Measurements from ENCODE around the gene ADCK2.
"Not testable (repeated sequence)": the region's sequence is repeated elsewhere in the genome, so short reads cannot be mapped to it uniquely, and the experiment has no call there.

The ADCK2 gene

GRCh38 chr7:140640727-140641523 lies 31.8 kb upstream of the ADCK2 start, which contains the start of gene DENND2A:
Gene DENND2A (minus strand): TSS chr7:140640813. CDS start chr7:140602397, 38,416 bp downstream.
- TF ChIP-seq CTCF (IDR thresholded peaks at IDR 0.05; ENCODE audit: control insufficient read depth, extremely low read depth, insufficient read depth), result no peak
- H3K4me3 ChIP-seq (ENCODE audit: low read depth, low read length), result peak within 1 kb of the TSS; percentile 35
- DNase-seq (ENCODE audit: low read depth), result no peak

DNA sequence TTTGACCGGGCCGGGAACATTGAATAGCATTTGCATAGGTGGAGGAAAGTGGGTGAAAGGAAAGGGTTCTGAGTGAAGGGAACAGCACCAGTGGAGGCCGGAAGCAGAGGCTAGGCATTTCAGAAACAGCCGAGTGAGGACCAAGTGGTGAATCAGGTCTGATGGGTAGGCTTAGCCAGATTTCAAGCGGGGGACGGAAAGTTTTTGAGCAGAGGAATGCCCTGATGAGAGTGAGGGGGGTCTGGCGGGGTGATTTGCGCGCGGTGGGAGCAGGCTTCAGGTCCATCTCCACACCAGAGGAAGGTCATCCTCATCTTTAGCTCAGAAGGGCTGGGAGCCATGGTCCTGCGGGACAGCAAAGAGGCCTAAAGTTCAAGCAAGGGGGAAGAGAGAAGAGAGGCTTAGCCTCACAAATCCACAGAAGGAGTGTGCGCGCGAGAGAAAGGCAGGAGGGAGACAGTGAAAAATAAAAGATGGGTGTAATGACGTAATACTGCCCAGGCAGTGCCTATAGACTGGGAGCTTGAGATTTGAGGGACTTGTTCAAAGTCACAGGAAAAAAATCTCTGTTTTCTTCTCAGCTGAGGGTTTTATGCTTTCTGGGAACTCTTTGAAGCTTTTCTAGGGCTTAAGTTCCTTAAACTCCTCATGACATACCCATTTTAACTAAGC lies 31.1 kb upstream of the ADCK2 start:
- H3K4me3 ChIP-seq (ENCODE audit: low read depth, low read length), result no peak overlapping the region
- no peak for DNase-seq (ENCODE audit: low read depth)
- no peak for TF ChIP-seq CTCF (IDR thresholded peaks at IDR 0.05; ENCODE audit: control insufficient read depth, extremely low read depth, insufficient read depth)

DNA sequence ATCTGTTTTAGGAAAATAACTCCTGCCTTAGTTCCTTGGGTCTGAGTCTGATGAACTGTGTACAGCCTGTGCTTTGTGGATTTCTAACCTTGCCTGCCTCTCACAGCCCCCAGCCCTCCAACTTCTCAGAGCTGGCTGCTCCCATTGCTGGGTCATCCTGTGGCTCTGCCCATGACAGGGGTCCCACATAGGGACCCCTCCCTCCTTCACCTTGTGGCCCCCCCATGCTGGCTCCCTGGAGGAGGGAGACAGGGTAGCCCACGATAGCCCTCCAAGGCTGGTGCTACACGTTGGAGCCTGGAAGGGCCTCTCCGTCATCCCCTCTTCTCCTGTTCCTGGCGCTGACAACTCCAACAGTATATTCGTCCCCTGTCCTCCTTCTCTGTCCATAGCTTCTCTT lies 29.3 kb upstream of the ADCK2 start:
- TF ChIP-seq CTCF (IDR thresholded peaks at IDR 0.05; ENCODE audit: control insufficient read depth, extremely low read depth, insufficient read depth), result no peak
- no peak for DNase-seq (ENCODE audit: low read depth)
- H3K4me3 ChIP-seq (ENCODE audit: low read depth, low read length), result no peak overlapping the region

DNA sequence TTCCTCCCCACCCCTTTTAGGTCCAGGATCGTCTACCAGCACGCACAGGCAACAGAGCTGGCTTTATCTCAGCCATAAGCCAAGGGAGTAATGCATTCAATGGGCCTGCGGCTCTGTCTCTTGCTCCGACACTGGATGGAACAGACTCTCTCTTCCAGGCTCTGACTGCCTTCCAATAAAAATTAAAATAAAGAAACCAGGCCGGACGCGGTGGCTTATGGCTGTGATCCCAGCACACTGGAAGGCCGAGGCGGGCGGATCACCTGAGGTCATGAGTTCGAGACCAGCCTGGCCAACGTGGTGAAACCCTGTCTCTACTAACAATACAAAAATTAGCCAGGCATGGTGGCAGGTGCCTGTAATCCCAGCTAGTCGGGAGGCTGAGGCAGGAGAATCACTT lies 28.0 kb upstream of the ADCK2 start:
- DNase-seq (ENCODE audit: low read depth); H3K4me3 ChIP-seq (ENCODE audit: low read depth, low read length): not testable (repeated sequence)

DNA sequence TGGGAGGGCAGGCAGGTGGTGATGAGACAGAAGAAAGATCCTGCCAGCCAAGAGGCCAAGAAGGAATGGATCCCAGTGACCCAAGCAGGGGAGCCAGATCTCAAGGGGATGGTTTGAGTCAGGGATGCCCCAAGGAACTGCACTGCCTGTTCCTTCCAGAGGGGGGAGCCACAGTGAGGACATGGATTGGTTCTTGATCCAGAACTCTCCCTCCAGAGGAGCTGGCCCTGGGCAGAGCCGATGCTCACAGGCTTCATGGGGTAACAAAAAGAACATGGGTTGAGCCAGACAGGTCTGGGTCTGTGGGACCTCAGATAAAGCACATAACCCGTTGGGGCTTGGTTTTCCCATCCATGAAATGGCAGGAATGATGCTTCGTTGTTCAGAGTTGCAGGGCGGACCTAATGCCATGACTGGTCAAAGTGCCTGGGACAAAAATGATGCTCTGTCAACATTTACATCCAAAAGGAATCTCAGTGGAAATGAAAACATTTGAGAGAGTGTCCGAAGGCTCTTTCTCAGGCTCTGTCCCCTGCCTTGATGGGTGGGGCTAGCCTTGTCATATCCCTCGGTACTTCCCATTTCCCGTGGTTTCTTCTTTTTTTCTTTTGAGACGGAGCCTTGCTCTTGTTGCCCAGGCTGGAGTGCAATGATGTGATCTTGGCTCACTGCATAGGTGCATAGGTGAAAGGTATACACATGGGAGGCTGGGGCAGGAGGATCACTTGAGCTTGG lies 27.4 kb upstream of the ADCK2 start:
- H3K4me3 ChIP-seq (ENCODE audit: low read depth, low read length), result no peak overlapping the region
- TF ChIP-seq CTCF (IDR thresholded peaks at IDR 0.05; ENCODE audit: control insufficient read depth, extremely low read depth, insufficient read depth), result no peak
- DNase-seq (ENCODE audit: low read depth), result no peak

- no peak for DNase-seq (ENCODE audit: low read depth)
- H3K4me3 ChIP-seq (ENCODE audit: low read depth, low read length), result no peak overlapping the region
- 0 out of 2 replicates have a peak, but pooled peaks have one; percentile 22 for TF ChIP-seq CTCF (IDR thresholded peaks at IDR 0.05; ENCODE audit: control insufficient read depth, extremely low read depth, insufficient read depth)
Observed at GRCh38 chr7:140646931-140647647, 25.7 kb upstream of the ADCK2 start.
